ENCODE measurements around the gene ROCK1. TPM values are rescaled to one million over a fixed set of nuclear protein-coding genes. Genes with fewer than 3 reads are reported as not detected.
"Not testable (repeated sequence)": the region's sequence is repeated elsewhere in the genome, so short reads cannot be mapped to it uniquely, and the experiment has no call there.

ROCK1 gene
- total RNA-seq, 1 donor from 2014 or later = 39.7 TPM

GRCh38 chr18:20963027-20963426, 148.6 kb downstream of the ROCK1 start:
- no peak overlapping the region for H3K9ac ChIP-seq (ENCODE audit: low read depth in 1 of 3, low read length in 3 of 3)
- no peaks in the 10 kb centered on the region for H3K9me3 ChIP-seq (ENCODE audit: control insufficient read depth in 3 of 3, low read length in 3 of 3)
- H3K4me1 ChIP-seq (ENCODE audit: control insufficient read depth in 3 of 3, insufficient read depth in 3 of 3, low read length in 3 of 3) = no peaks in the 10 kb centered on the region
- no peak overlapping the region for H3K4me3 ChIP-seq (ENCODE audit: low read length in 3 of 3)
- H3K36me3 ChIP-seq (ENCODE audit: control insufficient read depth in 3 of 3, insufficient read depth in 3 of 3, low read length in 3 of 3) = peaks cover 1 to 9% (median 2%) of the 10 kb centered on the region in 3 donors
- no peak overlapping the region for H3K27ac ChIP-seq (ENCODE audit: low read depth, low read length)
- no peaks in the 10 kb centered on the region for H3K27me3 ChIP-seq (ENCODE audit: control insufficient read depth in 3 of 3, insufficient read depth in 3 of 3, low read length in 3 of 3)

GRCh38 chr18:20960735-20961134, 150.9 kb downstream of the ROCK1 start:
- Histone ChIP-seq H3K4me1 (ENCODE audit: control insufficient read depth in 3 of 3, insufficient read depth in 3 of 3, low read length in 3 of 3) (no peaks in the 10 kb centered on the region), H3K27me3 (ENCODE audit: control insufficient read depth in 3 of 3, insufficient read depth in 3 of 3, low read length in 3 of 3) (no peaks in the 10 kb centered on the region), H3K27ac (ENCODE audit: low read depth, low read length) (no peak overlapping the region), H3K9me3 (ENCODE audit: control insufficient read depth in 3 of 3, low read length in 3 of 3) (no peaks in the 10 kb centered on the region), H3K36me3 (ENCODE audit: control insufficient read depth in 3 of 3, insufficient read depth in 3 of 3, low read length in 3 of 3) (no peaks in the 10 kb centered on the region), H3K4me3 (ENCODE audit: low read length in 3 of 3) (no peak overlapping the region), H3K9ac (ENCODE audit: low read depth in 1 of 3, low read length in 3 of 3) (no peak overlapping the region)

GRCh38 chr18:20950827-20951226, 160.8 kb downstream of the ROCK1 start:
- H3K36me3 ChIP-seq (ENCODE audit: control insufficient read depth in 3 of 3, insufficient read depth in 3 of 3, low read length in 3 of 3); H3K9me3 ChIP-seq (ENCODE audit: control insufficient read depth in 3 of 3, low read length in 3 of 3); H3K4me1 ChIP-seq (ENCODE audit: control insufficient read depth in 3 of 3, insufficient read depth in 3 of 3, low read length in 3 of 3); H3K9ac ChIP-seq (ENCODE audit: low read depth in 1 of 3, low read length in 3 of 3); H3K4me3 ChIP-seq (ENCODE audit: low read length in 3 of 3); H3K27ac ChIP-seq (ENCODE audit: low read depth, low read length); H3K27me3 ChIP-seq (ENCODE audit: control insufficient read depth in 3 of 3, insufficient read depth in 3 of 3, low read length in 3 of 3): not testable (repeated sequence)

Small RNA genes lying within 50 kb of the gene (small RNA-seq; reads per million reads assigned to genes)
- not detected for gene RNU6-120P

Other genes with a start within 250 kb of the ROCK1 start
- gene GREB1L, start 130.4 kb upstream of the ROCK1 start, total RNA-seq = 12.5 TPM

Measured in skeletal muscle tissue (tissue), 5 donors.